ELF-1 (cell line): ENCODE data around the gene SEMA3C.
"Not testable (repeated sequence)": the region's sequence is repeated elsewhere in the genome, so short reads cannot be mapped to it uniquely, and the experiment has no call there.

Source experiments
- DNase-seq: peaks from one replicate; pipeline ENCODE4 v3.0.0-alpha.2; 2016; ENCODE audit warnings: low read depth, low spot score

The SEMA3C gene

DNA sequence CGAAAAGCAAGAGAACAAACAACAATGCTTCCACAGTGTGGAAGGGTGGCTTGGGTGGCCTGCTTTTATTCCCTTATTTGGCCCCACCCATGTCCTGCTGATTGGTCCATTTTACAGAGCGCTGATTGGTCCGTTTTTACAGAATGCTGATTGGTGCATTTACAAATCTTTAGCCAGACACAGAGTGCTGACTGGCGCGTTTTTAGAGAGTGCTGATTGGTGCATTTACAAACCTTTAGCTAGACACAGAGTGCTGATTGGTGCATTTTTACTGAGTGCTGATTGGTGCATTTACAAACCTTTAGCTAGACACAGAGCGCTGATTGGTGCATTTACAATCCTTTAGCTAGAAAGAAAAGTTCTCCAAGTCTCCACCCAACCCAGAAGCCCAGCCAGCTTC is 8.1 kb upstream of the SEMA3C start:
- DNase-seq = not testable (repeated sequence)

GRCh38 chr7:80924090-80924489 is 5.2 kb upstream of the SEMA3C start:
- DNase-seq = no peak

- DNase-seq = no peak
These were observed 4.4 kb upstream of the SEMA3C start for GRCh38 chr7:80923211-80923612.

GRCh38 chr7:80922253-80923049 is 3.6 kb upstream of the SEMA3C start:
- DNase-seq = no peak

DNA sequence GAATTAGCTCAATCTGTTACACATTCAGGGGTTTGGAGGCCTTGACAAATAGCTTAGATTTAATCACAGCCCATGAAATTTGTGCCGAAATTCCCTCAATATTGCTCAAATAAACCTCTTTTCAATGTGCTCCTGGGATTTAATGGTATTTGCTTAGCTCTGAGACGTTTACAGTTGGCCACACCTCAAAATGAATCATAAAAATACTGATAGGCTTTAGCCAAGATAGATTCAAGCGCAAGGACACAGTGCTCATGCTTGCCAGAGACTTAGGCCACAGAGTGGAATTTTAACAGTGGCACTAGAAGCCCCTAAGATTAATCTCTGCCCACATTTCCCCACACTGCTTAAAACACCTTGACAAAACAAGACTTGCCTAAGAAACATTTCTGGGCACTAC is 2.3 kb upstream of the SEMA3C start:
- no peak for DNase-seq

GRCh38 chr7:80918399-80918798 is 452 bp downstream of the SEMA3C start:
- DNase-seq = no peak

GRCh38 chr7:80916770-80917741 is 1.8 kb downstream of the SEMA3C start:
- DNase-seq = no peak

DNA sequence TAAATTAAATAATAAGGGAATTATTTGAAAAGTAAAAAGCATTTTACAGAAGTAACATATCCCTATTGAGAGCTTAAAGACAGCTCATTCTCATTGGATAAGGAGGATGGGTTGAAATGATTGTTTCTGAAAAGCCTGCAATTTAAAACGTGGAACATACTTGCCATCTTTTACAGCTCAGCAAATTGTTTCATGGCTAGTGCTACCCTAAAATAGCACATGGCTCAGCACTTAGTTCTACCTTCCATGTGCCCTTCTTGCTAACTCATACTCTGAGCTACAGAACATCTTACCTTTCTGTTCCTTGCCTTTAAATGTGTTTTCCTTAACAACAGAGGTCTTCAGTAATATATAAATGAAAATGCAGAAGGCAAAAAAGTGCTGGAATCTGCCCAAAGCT is 8.6 kb downstream of the SEMA3C start:
- no peak for DNase-seq

GRCh38 chr7:80908360-80908797 is 10.5 kb downstream of the SEMA3C start:
- DNase-seq = no peak

DNA sequence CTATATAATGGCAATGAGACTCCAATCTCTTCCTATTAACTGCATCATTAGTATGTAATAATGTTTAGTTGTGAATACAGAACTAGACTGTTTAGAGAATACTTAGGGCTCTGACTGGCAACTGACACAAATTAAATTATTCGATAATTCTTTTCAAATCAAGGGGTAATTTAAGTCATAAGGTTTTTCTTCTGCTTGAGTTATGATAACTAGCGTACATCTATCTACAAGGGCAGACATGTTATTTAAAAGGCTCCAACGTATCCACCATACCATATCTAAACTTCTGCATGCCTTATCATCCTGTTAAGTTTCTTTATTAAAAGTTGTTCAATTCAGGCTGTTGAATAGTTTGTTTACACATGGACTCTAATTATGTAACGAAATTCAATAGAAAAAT is 11.2 kb downstream of the SEMA3C start:
- DNase-seq = no peak

- no peak for DNase-seq
These were observed 11.7 kb downstream of the SEMA3C start for GRCh38 chr7:80907141-80907601.

GRCh38 chr7:80905334-80905733 is 13.5 kb downstream of the SEMA3C start:
- no peak for DNase-seq

DNA sequence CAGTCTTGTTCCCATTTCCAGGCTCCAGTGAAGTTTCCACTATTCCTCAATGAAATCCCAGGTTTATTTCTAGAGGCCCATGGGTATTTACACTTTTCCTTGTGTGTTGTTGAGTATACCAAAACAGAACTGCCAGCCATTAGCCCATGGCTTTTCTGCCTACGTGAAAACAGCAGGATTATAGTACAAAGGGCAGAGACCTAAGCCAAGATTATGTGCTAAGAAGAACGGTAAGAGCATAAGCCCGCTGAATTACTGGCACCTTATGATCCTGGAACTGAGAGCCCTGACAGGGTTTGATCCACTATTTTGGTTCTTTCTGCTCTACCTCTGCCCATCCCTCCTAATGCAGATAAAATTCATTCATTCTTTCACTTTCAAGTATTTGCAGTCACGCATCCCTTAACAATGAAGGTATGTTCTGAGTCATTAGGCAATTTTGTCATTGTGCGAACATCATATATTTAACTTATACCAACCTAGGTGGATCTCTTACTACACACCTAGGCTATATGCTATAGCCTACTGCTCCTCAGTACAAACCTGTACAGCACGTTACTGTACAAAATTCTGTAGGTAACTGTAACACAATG is 16.0 kb downstream of the SEMA3C start:
- no peak for DNase-seq

- DNase-seq = no peak
These were observed 16.8 kb downstream of the SEMA3C start for GRCh38 chr7:80902019-80902418.

GRCh38 chr7:80900583-80901576 is 18.0 kb downstream of the SEMA3C start:
- DNase-seq = no peak

- no peak for DNase-seq
These were observed 21.8 kb downstream of the SEMA3C start for GRCh38 chr7:80896906-80897598.

GRCh38 chr7:80895056-80895455 is 23.8 kb downstream of the SEMA3C start:
- DNase-seq = no peak

GRCh38 chr7:80891259-80891544 is 27.6 kb downstream of the SEMA3C start:
- DNase-seq = no peak

DNA sequence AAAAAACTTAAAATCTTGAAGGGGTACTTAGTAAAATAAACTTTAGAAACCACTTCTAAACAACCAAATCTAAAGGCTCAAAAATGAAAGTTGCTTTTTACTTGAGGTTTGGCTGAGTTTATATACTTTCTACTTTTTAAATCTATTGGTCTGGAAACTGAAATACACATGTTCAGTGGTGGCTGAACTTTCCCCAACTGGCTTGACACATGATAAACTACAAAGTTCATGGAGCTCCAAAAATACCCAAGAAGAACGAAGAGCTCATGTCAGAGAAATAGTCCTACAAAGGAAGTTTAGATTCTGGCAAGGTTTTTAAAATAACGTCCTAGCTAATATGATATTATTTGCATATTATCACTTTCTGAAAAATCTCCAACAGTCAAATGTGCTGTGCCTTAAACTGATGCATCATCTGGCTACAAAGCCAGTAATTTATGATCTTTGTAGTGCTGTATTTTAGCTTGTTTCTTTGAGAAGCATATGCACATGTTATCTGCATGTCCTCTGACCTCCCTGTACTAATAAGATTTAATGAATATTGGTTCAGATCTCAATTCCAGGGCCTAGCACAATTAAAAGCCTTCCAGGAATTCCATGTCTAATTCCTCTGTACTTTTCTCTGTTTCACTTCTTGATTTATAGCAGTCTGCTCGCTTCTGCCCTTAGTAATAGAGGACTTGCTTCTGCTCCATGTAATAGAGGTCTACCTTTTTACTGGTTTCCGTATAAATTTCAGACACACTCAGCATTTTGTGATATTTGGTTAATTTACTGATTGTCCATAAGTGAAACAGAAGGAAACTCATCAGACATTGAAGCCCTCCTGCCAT is 28.2 kb downstream of the SEMA3C start:
- DNase-seq = no peak

DNA sequence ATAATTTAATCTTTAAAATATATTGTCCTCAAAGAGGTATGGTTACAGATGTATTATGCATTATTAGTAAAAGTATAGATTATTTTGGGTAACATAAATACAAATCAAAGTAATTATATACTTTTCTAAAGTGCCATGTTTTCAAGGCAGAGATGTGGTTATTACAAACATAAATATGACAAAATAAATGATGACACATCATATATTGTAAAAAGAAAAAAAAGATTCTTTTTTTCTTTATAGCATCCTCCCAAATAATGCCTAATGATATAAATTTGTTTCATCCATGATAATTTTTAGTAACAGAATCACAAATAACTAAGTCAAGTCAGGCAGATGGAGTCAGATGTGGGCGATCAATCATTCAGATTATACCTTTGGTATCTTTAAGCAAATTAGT is 29.3 kb downstream of the SEMA3C start:
- DNase-seq = no peak
